K562 (cell line): ENCODE results near the gene SNIP1. TPM values are rescaled to one million over a fixed set of nuclear protein-coding genes. Genes with fewer than 3 reads are reported as not detected.

ENCODE experiments used
- AFF1 ChIP-seq, 2 experiments: fragments of 450-650 bp; IDR thresholded peaks; 2 replicates each; pipeline ENCODE4 v1.6.1; 2018; ENCODE audit warnings: mild to moderate bottlenecking in 2 of 2, low read depth in 1 of 2; ENCODE audit not compliant: partially characterized antibody in 2 of 2
- GABPB2 ChIP-seq: fragments of 250-450 bp; sonication (Bioruptor Pico); conservative IDR thresholded peaks from 2 replicates; pipeline ENCODE4 v1.5.1; 2021; ENCODE audit warnings: mild to moderate bottlenecking
- KDM4B ChIP-seq, 2 experiments: fragments of 450-650 bp in 1 of 2; sonication (generic) in 1 of 2; IDR thresholded peaks; 2 replicates each; pipeline ENCODE4 v1.6.1; 2016 to 2017; ENCODE audit warnings: borderline replicate concordance in 2 of 2, antibody characterized with exemption in 1 of 2, low read depth in 1 of 2, mild to moderate bottlenecking in 1 of 2
- NCOA2 ChIP-seq, 2 experiments: fragments of 450-650 bp; IDR thresholded peaks; 2 replicates each; pipeline ENCODE4 v1.6.1; 2018; ENCODE audit warnings: mild to moderate bottlenecking in 2 of 2, moderate library complexity in 1 of 2; ENCODE audit not compliant: partially characterized antibody in 2 of 2
- NELFE ChIP-seq: IDR thresholded peaks from 2 replicates; pipeline ENCODE4 v1.6.1; 2011; ENCODE audit warnings: mild to moderate bottlenecking; ENCODE audit not compliant: insufficient read depth, insufficient read length
- NFRKB ChIP-seq: fragments of 450-650 bp; IDR thresholded peaks from 2 replicates; pipeline ENCODE4 v1.6.1; 2016; ENCODE audit warnings: low read depth
- RBM17 ChIP-seq: fragments of 200-400 bp; formaldehyde crosslinking; IDR thresholded peaks from 2 replicates; pipeline ENCODE4 v1.6.1; 2017; ENCODE audit warnings: low read depth, mild to moderate bottlenecking, low read length, borderline replicate concordance
- RFX1 ChIP-seq: fragments of 450-650 bp; IDR thresholded peaks from 2 replicates; pipeline ENCODE4 v1.6.1; 2016; ENCODE audit warnings: mild to moderate bottlenecking, moderate library complexity
- SFPQ ChIP-seq: fragments of 200-400 bp; formaldehyde crosslinking; IDR thresholded peaks from 2 replicates; pipeline ENCODE4 v1.6.1; 2017; ENCODE audit warnings: mild to moderate bottlenecking, low read depth, low read length, moderate library complexity
- SIRT6 ChIP-seq: IDR thresholded peaks from one replicate; pipeline ENCODE4 v1.6.1; 2012; ENCODE audit warnings: low read depth, mild to moderate bottlenecking, control low read depth, inconsistent platforms, low read length, moderate library complexity
- polyA plus RNA-seq, 8 experiments: library from polyadenylated mRNA; depleted of rRNA in 4 of 8; stranded (reverse) in 5 of 8; unstranded in 3 of 8; fragments of >200 nt; fragmentation: Nextera tagmentation in 2 of 8; fragmentation: Illumina TruSeq in 1 of 8; extraction: Ambion mirVana in 2 of 8; extraction: Trizol in 1 of 8; gene quantifications; 2 replicates each; pipeline versions ENCODE4 v1.2.1 to v1.2.3, GENCODE V29; 2011 to 2014; ENCODE audit warnings: inconsistent platforms in 1 of 8, missing spikeins in 1 of 8
- total RNA-seq, 7 experiments: library from RNA; depleted of rRNA in 6 of 7; stranded (reverse); fragments of >200 nt in 6 of 7; fragmentation: Illumina TruSeq in 2 of 7; extraction: Trizol in 2 of 7; gene quantifications; 2 replicates each; pipeline versions ENCODE4 v1.2.1 to v1.2.3, GENCODE V29; 2011 to 2021; ENCODE audit warnings: low replicate concordance in 1 of 7
- TF ChIP-seq, protein P1 (sequence below): fragments of 250-450 bp; sonication (Bioruptor Pico); IDR thresholded peaks from 2 replicates; pipeline ENCODE4 v1.8.0; 2022; ENCODE audit warnings: inconsistent platforms, mild to moderate bottlenecking, moderate library complexity, borderline replicate concordance
- TF ChIP-seq, protein P2 (sequence below), 2 experiments: fragments of 150-350 bp in 1 of 2; IDR thresholded peaks; 2 replicates each; pipeline ENCODE4 v1.6.1; 2012 to 2016; ENCODE audit warnings: low read depth in 2 of 2, low read length in 2 of 2, mild to moderate bottlenecking in 1 of 2, moderate library complexity in 1 of 2
- TF ChIP-seq, protein P3 (sequence below): IDR thresholded peaks from 3 replicates; pipeline ENCODE4 v1.6.1; 2011; ENCODE audit warnings: borderline replicate concordance, mild to moderate bottlenecking; ENCODE audit not compliant: insufficient read length, insufficient read depth

The SNIP1 gene
- total and polyA plus RNA-seq, 9 of the 15 experiments (the other 6 are each of a cell fraction or from before 2014, with no cell fraction given): 2.9 to 25.9 (median 14.6) TPM

DNA sequence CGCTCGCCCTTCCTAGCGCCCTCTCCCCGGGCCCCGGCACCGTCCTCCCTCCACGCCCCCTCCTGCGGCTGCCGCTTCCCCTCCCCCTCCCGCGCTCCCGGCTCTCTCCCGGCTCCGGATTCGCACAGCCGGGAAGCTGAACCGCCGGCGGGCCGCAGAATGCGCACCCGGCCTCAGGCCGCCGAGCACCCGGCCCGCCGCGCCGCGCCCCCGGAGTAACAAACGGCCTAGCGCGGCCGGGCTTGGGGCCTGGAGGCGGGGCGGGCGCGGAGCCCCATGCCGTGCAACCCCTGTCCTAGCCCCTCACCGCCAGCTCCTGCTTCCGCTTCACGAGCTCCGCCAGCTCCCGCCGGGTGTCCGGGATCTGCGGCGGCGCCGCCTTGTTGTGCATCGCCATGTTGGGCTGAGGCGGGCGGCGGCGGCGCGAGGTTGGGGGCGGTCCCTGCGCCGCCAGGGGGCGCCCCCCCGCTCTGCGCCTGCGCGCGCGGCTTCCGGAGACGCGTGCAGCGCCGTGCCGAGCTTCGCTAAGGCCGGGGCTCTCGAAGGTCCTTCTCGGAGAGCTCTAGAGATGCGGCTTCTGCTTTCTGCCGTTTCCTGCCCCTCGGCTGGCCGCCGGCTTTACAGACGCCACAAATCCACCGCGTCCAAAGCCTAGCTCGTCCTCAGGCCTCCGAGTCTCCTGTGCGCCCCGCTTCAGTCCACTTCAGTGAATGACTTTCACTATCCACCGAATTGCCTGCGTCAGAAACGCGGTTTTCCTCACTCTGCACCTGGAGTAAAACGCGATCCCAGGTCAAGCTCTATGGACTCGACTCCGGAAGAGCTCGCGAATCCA is 39.5 kb downstream of the SNIP1 start, which contains the start of gene MEAF6 (continued):
- no peak for TF ChIP-seq NCOA2 (IDR thresholded peaks at IDR 0.05; ENCODE audit: partially characterized antibody in 2 of 2)
- peak; percentile 56 to 66 for TF ChIP-seq AFF1 (IDR thresholded peaks at IDR 0.05; ENCODE audit: low read depth in 1 of 2, partially characterized antibody in 2 of 2)
- TF ChIP-seq NELFE: no peak
- TF ChIP-seq, protein P1, sequence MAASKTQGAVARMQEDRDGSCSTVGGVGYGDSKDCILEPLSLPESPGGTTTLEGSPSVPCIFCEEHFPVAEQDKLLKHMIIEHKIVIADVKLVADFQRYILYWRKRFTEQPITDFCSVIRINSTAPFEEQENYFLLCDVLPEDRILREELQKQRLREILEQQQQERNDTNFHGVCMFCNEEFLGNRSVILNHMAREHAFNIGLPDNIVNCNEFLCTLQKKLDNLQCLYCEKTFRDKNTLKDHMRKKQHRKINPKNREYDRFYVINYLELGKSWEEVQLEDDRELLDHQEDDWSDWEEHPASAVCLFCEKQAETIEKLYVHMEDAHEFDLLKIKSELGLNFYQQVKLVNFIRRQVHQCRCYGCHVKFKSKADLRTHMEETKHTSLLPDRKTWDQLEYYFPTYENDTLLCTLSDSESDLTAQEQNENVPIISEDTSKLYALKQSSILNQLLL (CRISPR knock-in tag): no peak
- no peak for TF ChIP-seq RBM17
- no peak for TF ChIP-seq SFPQ
- peak; percentile 68; the same call in 1 of the 2 replicates for TF ChIP-seq NFRKB
- TF ChIP-seq RFX1: no peak
- TF ChIP-seq, protein P2, sequence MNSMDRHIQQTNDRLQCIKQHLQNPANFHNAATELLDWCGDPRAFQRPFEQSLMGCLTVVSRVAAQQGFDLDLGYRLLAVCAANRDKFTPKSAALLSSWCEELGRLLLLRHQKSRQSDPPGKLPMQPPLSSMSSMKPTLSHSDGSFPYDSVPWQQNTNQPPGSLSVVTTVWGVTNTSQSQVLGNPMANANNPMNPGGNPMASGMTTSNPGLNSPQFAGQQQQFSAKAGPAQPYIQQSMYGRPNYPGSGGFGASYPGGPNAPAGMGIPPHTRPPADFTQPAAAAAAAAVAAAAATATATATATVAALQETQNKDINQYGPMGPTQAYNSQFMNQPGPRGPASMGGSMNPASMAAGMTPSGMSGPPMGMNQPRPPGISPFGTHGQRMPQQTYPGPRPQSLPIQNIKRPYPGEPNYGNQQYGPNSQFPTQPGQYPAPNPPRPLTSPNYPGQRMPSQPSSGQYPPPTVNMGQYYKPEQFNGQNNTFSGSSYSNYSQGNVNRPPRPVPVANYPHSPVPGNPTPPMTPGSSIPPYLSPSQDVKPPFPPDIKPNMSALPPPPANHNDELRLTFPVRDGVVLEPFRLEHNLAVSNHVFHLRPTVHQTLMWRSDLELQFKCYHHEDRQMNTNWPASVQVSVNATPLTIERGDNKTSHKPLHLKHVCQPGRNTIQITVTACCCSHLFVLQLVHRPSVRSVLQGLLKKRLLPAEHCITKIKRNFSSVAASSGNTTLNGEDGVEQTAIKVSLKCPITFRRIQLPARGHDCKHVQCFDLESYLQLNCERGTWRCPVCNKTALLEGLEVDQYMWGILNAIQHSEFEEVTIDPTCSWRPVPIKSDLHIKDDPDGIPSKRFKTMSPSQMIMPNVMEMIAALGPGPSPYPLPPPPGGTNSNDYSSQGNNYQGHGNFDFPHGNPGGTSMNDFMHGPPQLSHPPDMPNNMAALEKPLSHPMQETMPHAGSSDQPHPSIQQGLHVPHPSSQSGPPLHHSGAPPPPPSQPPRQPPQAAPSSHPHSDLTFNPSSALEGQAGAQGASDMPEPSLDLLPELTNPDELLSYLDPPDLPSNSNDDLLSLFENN (IDR thresholded peaks at IDR 0.05; ENCODE audit: low read depth in 2 of 2, low read length in 2 of 2): no peak
- TF ChIP-seq, protein P3, sequence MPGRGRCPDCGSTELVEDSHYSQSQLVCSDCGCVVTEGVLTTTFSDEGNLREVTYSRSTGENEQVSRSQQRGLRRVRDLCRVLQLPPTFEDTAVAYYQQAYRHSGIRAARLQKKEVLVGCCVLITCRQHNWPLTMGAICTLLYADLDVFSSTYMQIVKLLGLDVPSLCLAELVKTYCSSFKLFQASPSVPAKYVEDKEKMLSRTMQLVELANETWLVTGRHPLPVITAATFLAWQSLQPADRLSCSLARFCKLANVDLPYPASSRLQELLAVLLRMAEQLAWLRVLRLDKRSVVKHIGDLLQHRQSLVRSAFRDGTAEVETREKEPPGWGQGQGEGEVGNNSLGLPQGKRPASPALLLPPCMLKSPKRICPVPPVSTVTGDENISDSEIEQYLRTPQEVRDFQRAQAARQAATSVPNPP: no peak
- TF ChIP-seq KDM4B (IDR thresholded peaks at IDR 0.05; ENCODE audit: borderline replicate concordance in 2 of 2, low read depth in 1 of 2): peak in 1 of 2 experiments; percentile 32; a peak in 1 of 4 replicates
- TF ChIP-seq SIRT6: no peak
- TF ChIP-seq GABPB2 (CRISPR knock-in tag): no peak
